HepG2 (cell line): ENCODE measurements around the gene SLC50A1. TPM values are rescaled to one million over a fixed set of nuclear protein-coding genes. Genes with fewer than 3 reads are reported as not detected.

Experiments
- CREB1 ChIP-seq, 2 experiments: fragments of 450-650 bp in 1 of 2; IDR thresholded peaks; 2 replicates each; pipeline ENCODE4 v1.6.1; 2016 to 2017; ENCODE audit warnings: control low read depth in 1 of 2, mild to moderate bottlenecking in 1 of 2, missing compliant biosample characterization in 1 of 2, missing genetic modification characterization in 1 of 2
- EP300 ChIP-seq, 3 experiments: sonication (generic) in 1 of 3; formaldehyde crosslinking in 1 of 3; IDR thresholded peaks; 2 replicates each; pipeline versions ENCODE4 v1.5.1 to v1.6.1; 2011 to 2020; ENCODE audit warnings: low read depth in 2 of 3, low read length in 2 of 3, borderline replicate concordance in 1 of 3, improper control_type of control experiment in 1 of 3, mild to moderate bottlenecking in 1 of 3, missing genetic modification reagents in 1 of 3, moderate library complexity in 1 of 3
- FOXO1 ChIP-seq: sonication (generic); formaldehyde crosslinking; IDR thresholded peaks from 2 replicates; pipeline ENCODE4 v1.4.0; 2020; ENCODE audit warnings: missing genetic modification reagents
- GMEB1 ChIP-seq: sonication (generic); formaldehyde crosslinking; IDR thresholded peaks from 2 replicates; pipeline ENCODE4 v1.5.1; 2020; ENCODE audit warnings: missing genetic modification reagents, mild to moderate bottlenecking, borderline replicate concordance
- HIVEP1 ChIP-seq: sonication (generic); formaldehyde crosslinking; IDR thresholded peaks from 2 replicates; pipeline ENCODE4 v1.4.0; 2020; ENCODE audit warnings: mild to moderate bottlenecking, missing genetic modification reagents
- HMGXB4 ChIP-seq, 2 experiments: sonication (generic) in 1 of 2; formaldehyde crosslinking in 1 of 2; IDR thresholded peaks; 2 replicates each; pipeline versions ENCODE4 v1.4.0 to v1.6.1; 2018 to 2020; ENCODE audit warnings: missing genetic modification reagents in 2 of 2, borderline replicate concordance in 1 of 2, low read depth in 1 of 2, mild to moderate bottlenecking in 1 of 2, missing biosample characterization in 1 of 2
- HOMEZ ChIP-seq: IDR thresholded peaks from 2 replicates; pipeline ENCODE4 v1.6.1; 2016; ENCODE audit warnings: low read depth
- RFX5 ChIP-seq: IDR thresholded peaks from 2 replicates; pipeline ENCODE4 v1.6.1; 2011; ENCODE audit warnings: low read depth, low read length, improper control_type of control experiment
- SMYD3 ChIP-seq: sonication (generic); formaldehyde crosslinking; IDR thresholded peaks from 2 replicates; pipeline ENCODE4 v1.8.1; 2023; ENCODE audit warnings: mild to moderate bottlenecking, missing genetic modification reagents
- SP5 ChIP-seq: IDR thresholded peaks from 2 replicates; pipeline ENCODE4 v1.6.1; 2016; ENCODE audit warnings: low read depth, borderline replicate concordance
- ZBTB1 ChIP-seq: sonication (generic); formaldehyde crosslinking; IDR thresholded peaks from 2 replicates; pipeline ENCODE4 v1.4.0; 2020; ENCODE audit warnings: missing genetic modification reagents, borderline replicate concordance
- ZNF24 ChIP-seq: fragments of 450-650 bp; IDR thresholded peaks from 2 replicates; pipeline ENCODE4 v1.6.1; 2017; ENCODE audit warnings: antibody characterized with exemption, mild to moderate bottlenecking
- ZNF280B ChIP-seq: sonication (generic); formaldehyde crosslinking; IDR thresholded peaks from 2 replicates; pipeline ENCODE4 v1.5.0; 2020; ENCODE audit warnings: missing genetic modification reagents, mild to moderate bottlenecking, borderline replicate concordance
- ZNF512B ChIP-seq: sonication (generic); formaldehyde crosslinking; IDR thresholded peaks from 2 replicates; pipeline ENCODE4 v1.5.1; 2020; ENCODE audit warnings: missing genetic modification reagents, mild to moderate bottlenecking, borderline replicate concordance
- ZNF589 ChIP-seq: sonication (generic); formaldehyde crosslinking; conservative IDR thresholded peaks from 2 replicates; pipeline ENCODE4 v1.8.0; 2022; ENCODE audit warnings: mild to moderate bottlenecking, moderate library complexity, missing genetic modification reagents
- polyA plus RNA-seq, 8 experiments: library from polyadenylated mRNA; depleted of rRNA in 3 of 8; stranded (reverse) in 7 of 8; unstranded in 1 of 8; fragments of >200 nt; fragmentation: Illumina TruSeq in 4 of 8; extraction: Trizol in 4 of 8; gene quantifications; 2 replicates each; pipeline versions ENCODE4 v1.2.1 to v1.2.3, GENCODE V29; 2011 to 2016; ENCODE audit warnings: low read depth in 4 of 8, missing spikeins in 1 of 8, mixed read lengths in 1 of 8; ENCODE audit not compliant: insufficient read depth in 1 of 8
- total RNA-seq, 5 experiments: library from RNA; depleted of rRNA; stranded (reverse); fragments of >200 nt; fragmentation: Illumina TruSeq; extraction: Trizol; gene quantifications; 2 replicates each; pipeline ENCODE4 v1.2.3, GENCODE V29; 2016; ENCODE audit warnings: low read depth in 1 of 5

The SLC50A1 gene
- total and polyA plus RNA-seq, 2 of the 13 experiments (the other 11 are each of a cell fraction or from before 2014, with no cell fraction given) = 22.5 to 46.8 TPM

GRCh38 chr1:155124503-155125463 lies 10.9 kb upstream of the SLC50A1 start (continued):
- TF ChIP-seq SP5 (peak; percentile 65), SMYD3 (CRISPR knock-in tag) (no peak), FOXO1 (CRISPR knock-in tag) (no peak; the same call in 1 of the 2 replicates), ZBTB1 (CRISPR knock-in tag) (no peak), ZNF24 (no peak), EP300 (IDR thresholded peaks at IDR 0.05; ENCODE audit: low read depth in 2 of 2, low read length in 2 of 2) (peak in 1 of 2 experiments; percentile 42; a peak in 1 of 4 replicates), EP300 (CRISPR knock-in tag; IDR thresholded peaks at IDR 0.05; ENCODE audit: borderline replicate concordance) (no peak), RFX5 (no peak), HIVEP1 (CRISPR knock-in tag) (peak; percentile 68; the same call in 1 of the 2 replicates), ZNF512B (peak; percentile 50; the same call in 1 of the 2 replicates), HOMEZ (CRISPR knock-in tag) (no peak), ZNF589 (CRISPR knock-in tag) (0 out of 2 replicates have a peak, but pooled peaks have one; percentile 33), CREB1 (IDR thresholded peaks at IDR 0.05) (peak; percentile 17; the same call in 1 of the 2 replicates), CREB1 (CRISPR knock-in tag; IDR thresholded peaks at IDR 0.05) (no peak), HMGXB4 (CRISPR knock-in tag; IDR thresholded peaks at IDR 0.05; ENCODE audit: borderline replicate concordance in 1 of 2, low read depth in 1 of 2) (peak in 1 of 2 experiments; percentile 24; a peak in 1 of 4 replicates), GMEB1 (CRISPR knock-in tag) (0 out of 2 replicates have a peak, but pooled peaks have one; percentile 7), ZNF280B (0 out of 2 replicates have a peak, but pooled peaks have one; percentile 53)
- TF ChIP-seq, all 625 proteins: peak for 60
